Midbrain (tissue), 1 donor: ENCODE data around the gene DDOST.
A peak's percentile ranks its signal among the peaks of the same experiment; 100 is the strongest.

Experiments used
- DNase-seq: peaks from one replicate; lab custom pipeline; 2025; lab: John Stamatoyannopoulos, UW

The DDOST gene

DNA sequence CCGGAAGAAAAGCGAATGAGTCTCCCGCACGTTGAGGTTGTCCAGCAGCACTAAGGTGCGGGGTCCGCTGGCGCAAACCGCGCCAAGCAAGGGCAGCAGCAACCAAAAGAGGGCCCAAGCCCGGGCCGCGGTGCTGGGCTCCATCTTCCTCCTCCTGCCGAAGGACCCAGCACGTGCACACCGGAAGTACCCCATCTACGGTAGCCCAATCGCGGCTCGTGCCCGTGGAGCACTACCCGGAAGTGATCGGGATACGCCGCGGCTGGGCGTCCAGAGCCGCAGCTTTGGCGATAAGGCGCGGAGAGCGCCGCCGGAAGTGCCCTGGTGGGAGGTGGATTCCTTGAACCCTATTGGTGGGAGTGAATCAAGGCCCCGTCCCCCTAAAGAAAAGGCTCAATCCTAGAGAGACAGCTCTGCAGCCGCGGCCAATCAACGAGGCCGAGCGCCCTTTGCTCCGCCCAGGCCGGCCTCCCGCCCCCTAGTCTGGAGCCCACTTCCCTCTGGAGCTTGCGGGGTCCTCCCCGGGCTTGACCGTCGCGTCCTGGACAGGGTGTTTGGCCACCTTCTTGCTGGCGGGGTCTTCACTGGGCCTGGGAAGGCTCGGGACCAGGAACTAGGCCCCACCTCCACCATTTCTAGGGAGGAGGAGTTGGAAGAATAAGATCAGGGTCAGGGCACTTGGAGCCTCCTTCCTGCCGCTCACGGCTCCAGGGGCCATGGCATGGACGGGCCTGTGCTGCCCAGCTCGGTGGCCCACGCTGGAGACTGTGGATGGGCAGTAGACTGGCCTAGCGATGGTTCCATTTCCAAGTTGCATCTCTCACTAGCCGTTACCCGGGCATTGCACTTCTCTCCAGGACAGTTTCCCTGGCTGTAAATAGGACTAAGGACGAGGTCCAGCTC lies at the start of gene DDOST:
Gene DDOST, minus strand, starts transcription at position 163 of the 903 bp plus-strand sequence. Its CDS starts 19 bp downstream, at position 144.
- DNase-seq, result peak; percentile 98

DNA sequence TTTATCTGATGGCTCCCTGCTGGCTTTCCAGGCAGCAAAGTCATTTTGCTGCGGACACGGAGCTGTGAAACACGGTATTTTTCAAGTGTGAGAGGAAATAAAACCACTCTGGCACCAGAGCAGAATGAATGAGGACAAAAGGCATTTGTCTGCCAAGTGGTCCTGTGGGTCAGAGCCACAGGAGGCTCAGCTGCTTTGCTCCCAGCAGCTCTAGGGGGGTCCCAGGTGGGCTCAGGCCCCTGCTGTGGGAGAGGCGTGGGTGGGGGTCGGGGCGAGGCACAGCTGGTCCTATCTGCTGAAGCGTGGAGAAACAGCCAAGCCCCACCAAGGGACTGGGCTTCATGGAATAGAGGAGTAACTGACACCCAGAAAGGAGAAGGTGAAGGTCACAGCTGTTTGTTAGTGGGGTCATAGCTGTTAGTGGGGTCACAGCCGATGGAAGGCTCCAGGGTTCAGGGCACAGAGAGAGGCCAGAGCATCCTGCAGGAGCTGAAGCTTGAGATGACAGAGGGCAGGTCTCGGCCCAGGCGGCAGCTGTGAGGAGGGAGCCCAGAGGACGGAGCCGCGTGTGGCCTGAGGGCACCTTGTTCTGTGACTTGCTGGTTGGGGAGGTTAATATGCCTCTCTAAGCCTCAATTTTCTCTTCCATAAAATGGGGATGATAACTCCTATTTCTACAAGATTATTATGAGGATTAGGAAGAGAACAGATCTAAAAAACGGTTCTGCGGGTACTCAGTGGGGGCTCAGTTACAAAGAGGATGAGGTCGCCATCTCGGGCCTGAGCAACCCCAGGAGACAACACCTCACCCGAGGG lies 49.5 kb upstream of the DDOST start:
- no peak for DNase-seq

DNA sequence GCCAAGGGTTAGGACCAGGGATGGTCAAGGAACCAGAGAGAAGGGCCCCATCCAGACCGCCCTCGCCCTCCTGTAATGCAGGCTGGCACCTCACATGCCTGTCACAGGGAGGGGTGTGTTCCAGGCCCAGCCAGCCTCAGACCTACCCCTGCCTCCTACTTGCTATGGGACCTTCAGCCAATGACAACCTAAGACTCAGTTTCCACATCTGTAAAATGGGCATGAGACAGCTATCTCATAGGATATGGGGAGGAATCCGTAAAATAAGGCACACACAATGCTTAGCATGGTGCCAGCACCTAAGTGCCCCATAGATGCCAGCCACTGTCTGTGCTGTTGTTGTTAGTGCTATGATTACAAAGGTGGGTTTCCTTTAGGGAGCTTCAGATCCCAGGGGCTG lies 48.7 kb upstream of the DDOST start:
- no peak for DNase-seq

DNA sequence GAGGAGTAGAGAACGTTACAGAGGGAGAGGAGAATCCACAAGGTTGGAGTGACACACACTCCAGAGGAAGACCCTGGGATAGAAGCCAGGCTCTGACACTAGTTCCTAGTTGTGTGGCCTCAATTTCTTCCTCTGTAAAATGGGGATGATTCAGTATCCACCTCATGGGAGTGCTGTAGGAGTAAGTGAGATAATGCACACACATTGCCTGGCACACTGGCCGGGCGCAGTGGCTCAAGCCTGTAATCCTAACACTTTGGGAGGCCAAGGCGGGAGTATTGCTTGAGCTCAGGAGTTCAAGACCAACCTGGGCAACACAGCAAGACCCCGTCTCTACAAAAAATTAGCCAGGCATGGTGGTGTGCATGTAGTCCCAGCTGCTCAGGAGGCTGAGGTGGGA lies 47.7 kb upstream of the DDOST start:
- DNase-seq, result no peak

DNA sequence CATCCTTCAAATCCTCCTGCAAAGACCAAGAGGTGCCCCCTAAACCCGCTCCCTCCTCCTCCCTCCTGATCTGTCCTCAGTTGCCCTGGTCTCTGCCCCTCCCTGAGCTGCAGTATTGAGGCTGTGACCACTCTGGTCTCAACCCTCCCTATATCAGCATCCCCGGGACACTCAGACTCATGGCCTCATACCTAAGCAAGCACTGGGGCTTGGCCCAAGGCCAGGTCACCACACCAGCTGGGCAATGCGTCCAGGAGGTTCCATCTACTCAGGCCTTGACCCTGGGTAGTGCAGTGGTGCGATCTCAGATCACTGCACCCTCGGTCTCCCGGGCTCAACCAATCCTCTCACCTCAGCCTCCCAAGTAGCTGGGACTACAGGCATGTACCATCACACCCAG lies 46.9 kb upstream of the DDOST start:
- DNase-seq, result no peak

DNA sequence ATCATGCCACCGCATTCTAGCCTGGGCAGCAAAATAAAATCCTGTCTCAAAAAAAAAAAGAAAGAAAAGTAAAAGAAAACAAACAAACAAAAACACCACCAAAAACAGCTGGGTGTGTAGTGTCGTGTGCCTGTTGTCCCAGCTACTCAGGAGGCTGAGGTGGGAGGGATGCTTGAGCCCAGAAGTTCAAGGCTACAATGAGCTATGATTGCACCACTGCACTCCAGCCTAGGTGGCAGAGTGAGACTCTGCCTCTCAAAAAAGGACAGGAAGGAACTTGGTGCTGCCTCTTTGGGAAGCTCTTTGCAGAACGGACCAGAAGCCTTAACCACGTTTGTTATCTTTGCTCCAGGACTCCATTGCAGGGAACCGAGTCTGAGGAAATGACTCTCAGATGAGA lies 45.7 kb upstream of the DDOST start:
- DNase-seq, result no peak

DNA sequence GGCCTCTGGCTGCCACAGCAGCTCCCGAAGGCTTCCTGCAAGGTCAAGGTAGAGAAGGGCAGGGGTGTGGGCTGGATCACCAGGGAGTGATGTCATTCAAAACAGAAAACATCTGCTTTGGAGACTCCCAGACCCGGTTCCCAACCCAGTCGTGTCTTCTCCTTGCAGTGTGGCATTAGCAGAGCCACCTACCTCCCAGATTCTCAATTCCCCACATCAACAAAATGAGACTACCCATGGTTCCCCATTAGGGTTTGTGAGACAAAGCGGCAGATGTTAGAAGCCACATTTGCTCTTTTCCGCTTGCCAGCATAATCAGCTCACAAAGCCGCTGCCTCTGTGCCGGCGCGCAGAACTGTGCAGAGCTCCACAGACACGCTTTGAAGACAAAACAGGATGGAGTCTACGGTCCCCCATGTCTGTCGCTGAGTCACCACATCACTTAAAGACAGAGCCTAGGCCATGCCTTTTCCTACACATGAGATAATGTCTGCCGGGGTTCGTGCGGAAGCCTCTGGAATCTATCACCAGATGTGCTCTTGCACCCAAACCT lies 44.1 kb upstream of the DDOST start:
- DNase-seq, result no peak

DNA sequence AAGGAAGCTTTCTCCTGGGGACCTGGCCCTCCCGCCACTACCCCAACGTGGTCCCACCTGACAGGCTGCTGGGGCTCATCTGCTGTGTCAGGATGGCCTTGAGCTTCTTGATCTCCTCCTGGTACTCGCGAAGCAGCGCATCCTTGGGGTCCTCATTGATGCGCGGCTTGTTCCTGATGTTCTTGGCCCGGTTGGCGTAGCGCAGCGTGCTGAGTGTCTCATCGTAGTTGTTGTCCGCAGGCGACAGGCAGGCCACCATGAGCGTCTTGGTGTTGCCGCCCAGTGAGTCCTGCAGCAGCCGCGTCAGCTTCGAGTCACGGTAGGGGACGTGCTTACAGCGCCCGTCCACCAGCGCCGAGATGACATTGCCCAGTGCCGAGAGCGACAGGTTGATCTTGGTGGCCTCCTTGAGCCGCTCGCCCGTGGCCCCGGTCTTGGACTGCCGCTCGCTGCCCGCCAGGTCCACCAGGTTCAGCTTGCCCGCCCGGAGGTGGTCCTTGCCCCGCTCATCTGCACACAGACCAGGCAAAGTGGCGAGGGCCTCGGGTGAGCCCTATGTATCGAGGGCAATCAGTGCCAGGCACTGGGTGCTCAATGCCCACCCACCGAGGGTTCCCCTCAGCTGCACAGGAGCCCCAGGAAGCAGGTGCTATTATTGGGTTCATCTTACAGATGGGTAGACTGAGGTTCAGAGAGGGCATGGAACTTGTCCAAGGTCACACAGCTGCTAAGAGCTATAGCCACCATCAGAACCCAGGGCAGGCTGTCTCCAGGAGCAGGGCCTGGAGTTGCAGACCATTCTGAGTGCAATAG lies 43.4 kb upstream of the DDOST start:
- DNase-seq, result no peak

DNA sequence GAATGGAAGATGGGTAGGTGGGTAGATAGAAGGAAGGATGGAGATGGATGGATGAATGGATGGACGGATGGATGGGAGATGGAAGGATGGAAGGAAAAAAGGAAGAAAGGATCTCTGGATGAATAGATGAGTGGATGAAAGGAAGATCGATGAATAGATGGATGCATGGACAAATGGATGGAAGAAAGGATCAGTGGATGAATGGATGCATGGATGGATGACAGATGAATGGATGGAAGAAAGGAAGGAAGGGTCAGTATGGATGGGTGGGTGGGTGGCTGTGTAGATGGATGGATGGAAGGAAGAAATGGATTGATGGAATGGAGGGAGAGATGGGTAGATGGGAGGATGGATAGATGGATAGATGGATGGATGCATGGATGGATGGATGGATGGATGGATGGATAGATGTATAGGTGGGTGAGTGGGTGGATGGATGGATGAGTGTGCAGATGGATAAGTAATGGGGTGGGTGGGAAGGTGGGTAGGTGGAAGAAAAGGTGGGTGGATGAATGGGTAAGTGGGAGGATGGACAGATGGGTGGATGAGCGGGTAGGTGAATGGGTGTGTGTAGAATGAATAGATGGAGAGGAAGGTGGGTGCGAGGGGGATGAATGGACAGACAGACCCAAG lies 42.1 kb upstream of the DDOST start:
- DNase-seq, result no peak

DNA sequence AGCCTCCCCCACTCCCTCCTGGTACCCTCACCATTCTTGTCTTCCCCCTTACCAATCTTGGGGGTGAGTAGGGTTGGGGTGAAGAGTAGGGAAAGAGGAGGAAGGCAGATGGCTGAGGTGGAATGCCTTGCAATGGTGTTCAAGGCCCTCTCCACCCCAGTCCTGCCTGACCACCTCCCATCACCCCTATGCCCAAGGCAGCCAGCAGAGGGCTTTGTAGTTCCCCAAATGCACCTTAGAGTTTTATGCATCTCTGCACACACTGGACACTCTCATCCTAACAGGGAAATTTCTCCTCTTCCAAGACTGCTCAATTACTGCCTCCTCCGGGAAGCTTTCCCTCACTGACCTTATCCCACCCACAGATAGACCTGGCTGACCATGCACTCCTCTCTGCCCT lies 41.2 kb upstream of the DDOST start:
- DNase-seq, result no peak

DNA sequence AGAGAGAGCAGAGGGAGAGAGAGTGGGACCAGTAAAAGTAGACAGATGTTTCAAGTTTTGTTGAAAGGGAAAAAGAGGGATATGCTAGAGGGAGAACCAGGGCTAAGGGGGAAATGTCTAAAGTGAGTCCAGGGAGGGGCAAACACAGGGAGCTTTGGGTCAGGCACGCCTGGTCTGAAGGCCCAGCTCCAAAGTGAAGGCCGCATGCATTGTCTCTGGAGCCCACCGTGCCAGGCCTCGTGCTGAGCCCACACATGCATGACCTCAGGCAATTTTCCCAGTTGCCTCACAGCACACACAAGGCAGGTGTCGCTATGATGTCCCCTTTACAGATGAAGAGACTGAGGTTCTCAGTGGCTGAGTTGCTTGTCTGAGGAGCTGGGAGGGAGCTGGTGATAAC lies 40.7 kb upstream of the DDOST start:
- DNase-seq, result no peak

DNA sequence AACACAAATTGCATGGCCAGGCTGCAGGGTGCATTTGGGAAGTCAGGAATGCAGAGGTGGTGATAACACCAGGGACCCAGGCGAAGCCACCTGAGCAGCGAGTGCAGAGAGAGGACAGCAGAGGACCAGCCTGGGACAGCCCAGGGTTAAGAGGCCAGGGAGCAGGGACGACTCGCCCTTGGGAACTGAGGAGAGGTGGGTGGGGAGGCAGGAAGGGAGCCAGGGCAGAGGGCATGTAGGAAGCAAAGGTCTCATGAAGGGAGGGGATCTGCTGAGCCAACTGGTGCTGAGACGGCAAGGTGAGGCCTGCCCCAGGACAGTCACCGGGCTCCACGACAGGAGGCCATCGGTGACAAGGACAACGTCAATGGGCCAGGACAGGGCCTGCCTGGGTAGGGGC lies 40.3 kb upstream of the DDOST start:
- DNase-seq, result no peak

DNA sequence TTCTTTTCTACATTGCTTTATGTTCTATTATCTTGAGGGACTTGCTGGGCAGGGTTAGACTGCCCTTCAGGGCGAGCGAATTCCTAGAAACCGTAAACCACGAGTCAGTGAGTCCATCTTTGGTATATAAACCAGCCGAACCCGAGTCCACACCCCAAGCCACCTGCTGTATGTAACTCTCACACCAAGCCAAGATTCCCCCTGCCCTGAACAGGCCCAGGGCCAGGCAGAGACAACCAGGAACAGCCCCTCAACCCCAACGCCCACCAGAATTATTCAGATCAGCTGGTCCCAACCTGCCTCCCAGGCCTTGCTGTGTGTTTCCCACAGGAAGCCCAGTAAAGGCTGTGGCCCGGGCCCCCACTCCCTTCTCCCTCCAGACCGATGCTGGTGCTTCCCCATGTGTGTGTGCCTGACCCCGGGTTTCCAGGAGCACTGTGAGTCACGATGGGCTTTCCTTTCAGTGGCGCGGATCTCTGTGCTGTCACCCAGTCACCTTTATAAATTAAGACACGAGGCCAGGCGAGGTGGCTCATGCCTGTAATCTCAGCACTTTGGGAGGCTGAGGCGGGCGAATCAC lies 39.6 kb upstream of the DDOST start:
- DNase-seq, result no peak

DNA sequence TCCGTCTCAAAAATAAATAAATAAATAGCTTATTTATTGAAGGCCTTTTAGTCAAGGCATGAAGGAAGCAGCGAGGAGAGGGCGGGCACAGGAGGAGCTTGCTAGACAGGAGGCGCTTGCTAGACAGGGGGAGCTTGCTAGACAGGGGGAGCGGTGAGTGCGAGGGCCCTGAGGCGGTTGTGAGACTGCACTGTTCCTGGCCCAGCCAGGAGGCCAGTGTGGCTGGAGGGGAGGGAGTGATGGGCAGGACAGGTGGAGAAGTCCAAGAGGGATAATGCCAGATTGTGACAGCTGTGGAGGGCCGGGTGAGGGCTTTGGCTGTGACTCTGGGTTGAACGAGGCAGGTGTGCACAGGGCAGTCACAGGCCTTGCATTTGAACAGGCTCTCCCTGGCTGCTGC lies 38.4 kb upstream of the DDOST start:
- no peak for DNase-seq

DNA sequence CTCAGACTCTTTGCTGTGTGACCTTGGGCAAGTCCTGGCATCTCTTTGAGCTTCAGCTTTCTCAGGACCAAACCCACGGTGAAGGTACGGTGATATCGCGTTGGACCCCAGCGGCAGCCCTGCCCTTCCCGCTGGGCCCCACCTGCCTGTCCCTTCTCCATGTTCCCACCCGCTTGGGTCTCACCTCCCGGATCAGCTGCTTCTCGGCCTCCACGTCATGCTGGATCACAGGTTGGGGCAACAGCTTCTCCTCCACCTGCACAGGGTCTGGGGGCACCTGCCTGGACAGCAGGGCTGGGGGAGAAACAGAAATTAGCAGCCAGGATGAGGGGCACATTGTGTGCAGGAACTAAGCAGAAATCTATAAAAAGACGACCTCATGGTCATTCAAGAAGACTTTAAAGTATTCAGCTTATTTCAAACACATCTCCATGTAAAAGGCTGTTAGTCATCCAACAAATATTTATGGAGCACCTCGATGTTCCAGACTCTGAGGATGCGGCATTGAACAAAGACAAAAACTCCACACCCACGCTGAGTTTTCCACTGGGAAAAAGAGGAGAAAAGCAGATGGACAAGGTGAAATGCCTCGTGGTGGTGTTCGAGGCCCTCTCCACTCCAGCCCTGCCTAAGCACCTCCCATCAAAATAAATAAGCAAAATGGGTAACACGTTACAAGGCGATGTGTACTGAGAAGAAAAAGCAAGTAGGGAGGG lies 37.2 kb upstream of the DDOST start:
- DNase-seq, result no peak

DNA sequence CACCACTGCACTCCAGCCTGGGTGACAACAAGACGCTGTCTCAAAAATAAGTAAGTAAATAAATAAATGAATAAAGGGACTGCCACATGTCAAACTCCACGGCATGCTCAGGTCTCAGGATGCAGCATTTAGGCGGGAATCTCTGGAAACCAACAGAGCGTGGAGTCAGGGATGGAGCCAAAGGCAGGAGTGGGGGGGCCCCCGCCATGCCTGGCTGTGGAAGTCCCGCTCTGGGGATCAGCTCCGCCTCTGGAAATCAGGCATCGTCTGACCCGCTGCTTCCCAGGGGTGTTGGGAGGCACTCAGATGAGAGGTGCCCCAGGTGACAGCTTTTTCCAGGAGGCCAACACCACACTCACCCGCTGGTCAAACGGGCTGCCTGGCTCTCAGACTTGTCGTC lies 36.4 kb upstream of the DDOST start:
- DNase-seq, result no peak

DNA sequence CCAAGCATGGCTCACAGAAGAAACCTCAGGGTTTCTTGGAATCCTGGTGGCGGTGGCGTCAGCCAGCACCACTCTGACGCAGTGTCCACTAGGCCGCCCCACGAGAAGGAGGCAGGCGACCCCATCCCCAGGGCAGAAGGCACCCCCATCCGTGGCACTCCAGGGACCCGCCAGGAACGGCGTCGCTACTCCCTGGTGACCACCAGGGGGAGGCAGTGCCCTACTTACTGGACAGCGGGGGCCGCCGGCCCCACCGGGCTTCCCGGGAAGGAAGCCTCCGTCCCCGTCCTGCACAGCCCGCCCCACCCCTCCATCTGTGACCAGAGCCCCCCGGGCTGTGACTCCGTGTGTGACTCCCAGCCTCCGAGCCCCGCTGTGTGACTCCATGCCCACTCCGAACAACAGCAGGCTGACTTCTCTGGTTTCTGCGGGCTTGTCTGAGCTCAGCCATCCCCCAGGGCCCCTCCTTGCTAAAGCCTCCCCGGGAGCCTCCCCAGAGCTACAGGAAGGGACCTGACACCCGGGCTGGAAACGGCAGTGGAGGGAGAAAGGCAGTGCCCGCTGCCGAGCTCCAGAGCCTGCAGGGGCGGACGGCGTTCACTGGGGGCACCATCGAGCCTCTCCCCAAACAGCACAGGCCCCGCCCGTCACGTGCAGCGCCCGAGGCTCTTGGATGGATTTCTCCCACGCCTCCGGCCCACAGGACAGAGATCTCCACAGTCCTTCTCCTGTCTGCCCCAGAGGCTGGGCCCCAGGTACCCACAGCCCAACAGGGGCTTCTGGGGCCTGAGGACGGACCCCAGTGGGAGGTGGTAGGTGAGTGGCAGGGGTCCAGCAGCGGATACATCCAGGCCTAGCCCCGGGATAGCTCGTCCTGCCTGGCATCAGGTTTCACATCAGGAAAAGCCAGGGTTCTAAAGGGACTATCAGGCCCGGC lies 35.5 kb upstream of the DDOST start:
- peak; percentile 76 for DNase-seq

DNA sequence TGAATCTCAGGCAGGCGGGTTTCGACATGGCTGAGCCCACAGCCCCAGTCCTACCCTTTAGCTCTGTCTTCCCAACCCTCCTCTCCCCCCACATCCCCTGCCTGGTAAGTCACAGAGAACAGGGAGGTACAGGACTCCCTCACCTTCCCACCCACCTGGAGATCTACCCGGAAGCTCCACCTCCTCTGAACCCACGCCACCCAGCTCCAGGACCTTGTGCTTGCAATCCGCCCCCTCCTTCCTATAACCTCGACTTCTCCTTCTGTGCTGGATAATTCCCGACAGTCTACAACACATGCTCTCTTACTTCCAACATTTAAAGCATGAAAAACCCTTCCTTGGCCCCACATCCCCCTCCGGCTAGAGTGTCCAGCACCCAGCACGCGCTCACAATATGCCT lies 34.3 kb upstream of the DDOST start:
- no peak for DNase-seq

DNA sequence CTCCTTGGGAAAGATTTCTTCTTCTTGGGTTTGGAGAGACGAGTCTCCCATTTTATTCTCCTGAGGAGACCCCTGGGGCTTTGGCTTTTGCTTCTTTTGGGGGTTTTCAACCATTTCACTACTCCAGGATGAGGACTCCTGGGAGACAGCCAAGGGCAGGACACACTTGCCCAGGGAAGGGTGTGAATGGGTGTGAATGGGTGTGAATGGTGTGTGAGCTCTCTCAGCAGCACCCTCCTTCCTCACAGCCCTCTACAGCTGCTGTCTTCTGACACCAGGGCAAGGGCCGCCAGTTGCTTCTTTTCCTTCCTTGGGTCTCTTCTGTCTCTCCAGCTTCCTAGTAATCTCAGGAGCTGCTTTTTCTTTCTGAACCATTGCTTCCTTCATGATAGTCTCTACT lies 32.5 kb upstream of the DDOST start:
- DNase-seq, result no peak
